Measurements from ENCODE around the gene DUSP22.

DUSP22 gene

GRCh38 chr6:341914-342831, 49.9 kb downstream of the DUSP22 start:
- FAIRE-seq, result no peak

GRCh38 chr6:342832-343179, 50.5 kb downstream of the DUSP22 start:
- FAIRE-seq, result no peak

GRCh38 chr6:343226-343935, 51.1 kb downstream of the DUSP22 start:
- FAIRE-seq, result no peak

GRCh38 chr6:343960-344815, 51.9 kb downstream of the DUSP22 start:
- no peak for FAIRE-seq

GRCh38 chr6:344816-345340, 52.6 kb downstream of the DUSP22 start:
- FAIRE-seq, result no peak

GRCh38 chr6:345747-346385, 53.6 kb downstream of the DUSP22 start:
- FAIRE-seq, result no peak

- FAIRE-seq, result no peak
Measured at GRCh38 chr6:346386-347030, 54.2 kb downstream of the DUSP22 start.

- no peak for FAIRE-seq
Measured at GRCh38 chr6:347232-347631, 54.9 kb downstream of the DUSP22 start.

GRCh38 chr6:347951-348859, 55.9 kb downstream of the DUSP22 start:
- no peak for FAIRE-seq

GRCh38 chr6:348860-349396, 56.6 kb downstream of the DUSP22 start:
- FAIRE-seq, result no peak

- FAIRE-seq, result no peak
Measured at GRCh38 chr6:349491-349921, 57.2 kb downstream of the DUSP22 start.

GRCh38 chr6:350371-350770, 58.1 kb downstream of the DUSP22 start:
- no peak for FAIRE-seq

GRCh38 chr6:351011-351866, 59.0 kb downstream of the DUSP22 start:
- no peak for FAIRE-seq

- no peak for FAIRE-seq
Measured at GRCh38 chr6:351867-352289, 59.6 kb downstream of the DUSP22 start.

GRCh38 chr6:352474-352873, 60.2 kb downstream of the DUSP22 start:
- no peak for FAIRE-seq

- FAIRE-seq, result no peak
Measured at GRCh38 chr6:352896-353470, 60.7 kb downstream of the DUSP22 start.

GRCh38 chr6:353642-354614, 61.6 kb downstream of the DUSP22 start:
- no peak for FAIRE-seq
